ENCODE measurements around the gene SH2D1A. TPM values are rescaled to one million over a fixed set of nuclear protein-coding genes. Genes with fewer than 3 reads are reported as not detected.
"Not testable (repeated sequence)": the region's sequence is repeated elsewhere in the genome, so short reads cannot be mapped to it uniquely, and the experiment has no call there.

The SH2D1A gene
- total and polyA plus RNA-seq, 4 donors = 0.51 to 2.8 (median 0.70) TPM

GRCh38 chrX:124401696-124402095, 55.3 kb downstream of the SH2D1A start:
- 50 to 64% methylated on average over 2 of the region's 2 CpGs for WGBS, 2 donors
- Histone ChIP-seq H3K27ac (ENCODE audit: low read depth in 1 of 2, low read length in 2 of 2) (no peak overlapping the region), H3K9me3 (ENCODE audit: control insufficient read depth, low read length) (no peaks in the 10 kb centered on the region), H3K27me3 (ENCODE audit: control insufficient read depth in 1 of 2, insufficient read depth in 2 of 2, low read length in 1 of 2) (no peaks in the 10 kb centered on the region), H3K4me3 (ENCODE audit: low read length in 2 of 2) (no peak overlapping the region), H3K36me3 (ENCODE audit: control insufficient read depth in 1 of 2, insufficient read depth in 2 of 2, low read length in 1 of 2) (no peaks in the 10 kb centered on the region), H3K4me1 (ENCODE audit: control insufficient read depth in 1 of 2, insufficient read depth in 2 of 2, low read length in 2 of 2) (no peaks in the 10 kb centered on the region)
- DNase-seq (no peak), ATAC-seq (ENCODE audit: low FRiP score) (no peak)
- intact Hi-C loops (cut with DNase I) = no loop called here

DNA sequence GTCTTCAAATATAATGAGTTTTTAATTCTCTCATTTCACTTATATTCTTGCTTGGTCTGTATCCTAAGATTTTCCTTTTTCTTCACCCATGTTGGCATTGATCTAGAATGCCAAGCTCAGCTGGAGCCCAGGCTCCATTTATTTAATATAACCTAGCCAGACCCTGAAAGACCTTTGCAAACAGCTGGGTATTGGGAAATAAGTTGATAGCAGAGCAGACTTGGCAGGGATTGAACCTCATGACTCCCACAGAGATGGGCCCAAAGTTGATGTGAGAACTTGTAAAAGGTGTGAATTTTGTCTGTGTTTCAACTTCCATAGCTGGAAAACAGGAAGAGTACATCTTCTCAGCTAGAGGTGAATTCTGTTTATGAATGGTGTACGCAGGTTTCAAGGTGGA, 59.5 kb downstream of the SH2D1A start:
- Histone ChIP-seq H3K9me3 (ENCODE audit: control insufficient read depth, low read length) (no peaks in the 10 kb centered on the region), H3K27me3 (ENCODE audit: control insufficient read depth in 1 of 2, insufficient read depth in 2 of 2, low read length in 1 of 2) (no peaks in the 10 kb centered on the region), H3K27ac (ENCODE audit: low read depth in 1 of 2, low read length in 2 of 2) (no peak overlapping the region), H3K4me1 (ENCODE audit: control insufficient read depth in 1 of 2, insufficient read depth in 2 of 2, low read length in 2 of 2) (no peaks in the 10 kb centered on the region), H3K36me3 (ENCODE audit: control insufficient read depth in 1 of 2, insufficient read depth in 2 of 2, low read length in 1 of 2) (no peaks in the 10 kb centered on the region), H3K4me3 (ENCODE audit: low read length in 2 of 2) (no peak overlapping the region)
- ATAC-seq (ENCODE audit: low FRiP score) (no peak), DNase-seq (no peak)
- 93 to 95% methylated on average over 1 of the region's 1 CpG for WGBS, 2 donors
- intact Hi-C loops (cut with DNase I) = no loop called here

DNA sequence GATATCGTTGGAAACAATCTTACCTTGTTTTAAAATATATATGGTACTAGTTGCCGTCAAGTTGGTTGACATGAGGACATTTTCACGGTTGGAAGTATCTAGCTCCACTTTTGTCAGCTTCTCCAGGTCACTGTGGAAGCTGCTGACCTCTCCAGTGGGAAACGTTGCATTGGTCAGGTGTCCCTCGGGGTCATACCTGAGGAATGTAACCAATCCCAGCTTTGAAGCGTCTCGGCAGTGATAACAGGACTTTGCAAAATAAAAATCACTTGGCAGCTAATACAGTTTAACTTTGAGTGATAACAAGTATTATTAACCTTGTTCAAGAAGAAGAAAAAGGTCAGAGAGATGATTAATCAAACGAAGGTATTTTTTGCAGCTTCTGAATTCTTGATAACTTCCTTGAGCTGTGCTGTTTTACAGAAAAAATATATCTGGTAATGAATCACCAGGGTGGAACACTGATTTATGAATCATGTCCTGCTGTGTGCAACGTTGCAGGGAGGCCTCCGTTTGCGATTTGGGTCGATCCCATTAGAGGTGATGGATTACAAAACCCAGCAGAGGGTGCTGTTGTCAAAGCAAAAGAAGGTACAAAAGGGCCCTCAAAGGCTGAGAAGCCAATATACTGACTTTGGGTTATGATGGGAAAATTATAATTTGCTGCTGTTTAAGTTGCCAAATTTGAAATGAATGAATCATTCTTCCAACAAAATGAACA, 60.1 kb downstream of the SH2D1A start:
- Histone ChIP-seq H3K27me3 (ENCODE audit: control insufficient read depth in 1 of 2, insufficient read depth in 2 of 2, low read length in 1 of 2) (no peaks in the 10 kb centered on the region), H3K36me3 (ENCODE audit: control insufficient read depth in 1 of 2, insufficient read depth in 2 of 2, low read length in 1 of 2) (no peaks in the 10 kb centered on the region), H3K4me3 (ENCODE audit: low read length in 2 of 2) (no peak overlapping the region), H3K27ac (ENCODE audit: low read depth in 1 of 2, low read length in 2 of 2) (no peak overlapping the region), H3K9me3 (ENCODE audit: control insufficient read depth, low read length) (no peaks in the 10 kb centered on the region), H3K4me1 (ENCODE audit: control insufficient read depth in 1 of 2, insufficient read depth in 2 of 2, low read length in 2 of 2) (no peaks in the 10 kb centered on the region)
- 26 to 33% methylated on average over 12 of the region's 12 CpGs for WGBS, 2 donors
- intact Hi-C loops (cut with DNase I) = no loop called here
- no peak for DNase-seq
- ATAC-seq (ENCODE audit: low FRiP score) = peak; percentile 65

DNA sequence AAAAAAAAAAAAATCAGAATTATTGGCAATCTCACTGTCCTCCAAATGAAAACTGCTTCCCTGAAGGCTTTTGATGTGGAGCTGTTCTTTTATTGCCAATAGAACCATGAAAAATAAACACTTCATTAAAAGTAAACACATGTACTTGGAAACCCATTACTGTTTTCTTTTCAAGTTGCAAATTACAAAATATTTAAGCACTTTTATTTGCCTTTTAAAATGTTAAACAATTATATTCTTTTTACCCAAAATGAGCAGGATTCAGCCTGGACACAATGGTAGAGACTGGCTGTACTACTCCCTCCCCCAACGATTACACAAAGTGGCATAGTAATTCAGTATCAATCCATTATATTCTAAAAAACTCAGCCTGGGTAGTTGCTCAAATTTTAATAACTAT, 60.9 kb downstream of the SH2D1A start:
- no peaks in the 10 kb centered on the region for H3K9me3 ChIP-seq (ENCODE audit: control insufficient read depth, low read length)
- intact Hi-C loops (cut with DNase I) = no loop called here
- no peak overlapping the region for H3K27ac ChIP-seq (ENCODE audit: low read depth in 1 of 2, low read length in 2 of 2)
- no peak for ATAC-seq (ENCODE audit: low FRiP score)
- H3K27me3 ChIP-seq (ENCODE audit: control insufficient read depth in 1 of 2, insufficient read depth in 2 of 2, low read length in 1 of 2) = no peaks in the 10 kb centered on the region
- no peaks in the 10 kb centered on the region for H3K36me3 ChIP-seq (ENCODE audit: control insufficient read depth in 1 of 2, insufficient read depth in 2 of 2, low read length in 1 of 2)
- 33 to 53% methylated on average over 1 of the region's 1 CpG for WGBS, 2 donors
- no peak overlapping the region for H3K4me3 ChIP-seq (ENCODE audit: low read length in 2 of 2)
- no peak for DNase-seq
- H3K4me1 ChIP-seq (ENCODE audit: control insufficient read depth in 1 of 2, insufficient read depth in 2 of 2, low read length in 2 of 2) = no peaks in the 10 kb centered on the region

DNA sequence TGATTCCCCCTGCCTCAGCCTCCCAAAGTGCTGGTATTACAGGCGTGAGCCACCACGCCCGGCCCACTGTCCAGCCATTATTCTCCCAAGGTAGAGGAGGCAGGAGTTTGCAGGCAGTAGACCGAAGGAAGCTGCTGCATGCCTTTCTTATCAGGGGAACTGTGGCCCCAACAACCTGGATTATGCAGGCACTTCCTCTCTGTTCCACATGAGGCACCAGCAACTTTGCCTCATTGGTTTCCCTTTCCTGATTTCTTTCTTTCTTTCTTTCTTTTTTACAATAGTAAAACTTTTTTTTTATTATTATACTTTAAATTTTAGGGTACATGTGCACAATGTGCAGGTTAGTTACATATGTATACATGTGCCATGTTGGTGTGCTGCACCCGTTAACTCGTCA, 62.0 kb downstream of the SH2D1A start:
- intact Hi-C loops (cut with DNase I); H3K27me3 ChIP-seq (ENCODE audit: control insufficient read depth in 1 of 2, insufficient read depth in 2 of 2, low read length in 1 of 2); H3K27ac ChIP-seq (ENCODE audit: low read depth in 1 of 2, low read length in 2 of 2); H3K9me3 ChIP-seq (ENCODE audit: control insufficient read depth, low read length); ATAC-seq (ENCODE audit: low FRiP score); H3K36me3 ChIP-seq (ENCODE audit: control insufficient read depth in 1 of 2, insufficient read depth in 2 of 2, low read length in 1 of 2); H3K4me3 ChIP-seq (ENCODE audit: low read length in 2 of 2); H3K4me1 ChIP-seq (ENCODE audit: control insufficient read depth in 1 of 2, insufficient read depth in 2 of 2, low read length in 2 of 2); DNase-seq: not testable (repeated sequence)
- WGBS, 2 donors = 73 to 86% methylated on average over 4 of the region's 6 CpGs

GRCh38 chrX:124413244-124413643, 66.9 kb downstream of the SH2D1A start:
- no peaks in the 10 kb centered on the region for H3K9me3 ChIP-seq (ENCODE audit: control insufficient read depth, low read length)
- 76 to 82% methylated on average over 6 of the region's 6 CpGs for WGBS, 2 donors

GRCh38 chrX:124414281-124414680, 67.9 kb downstream of the SH2D1A start:
- intact Hi-C loops (cut with DNase I) = no loop called here
- H3K9me3 ChIP-seq (ENCODE audit: control insufficient read depth, low read length) = no peaks in the 10 kb centered on the region
- H3K4me3 ChIP-seq (ENCODE audit: low read length in 2 of 2) = no peak overlapping the region
- no peaks in the 10 kb centered on the region for H3K27me3 ChIP-seq (ENCODE audit: control insufficient read depth in 1 of 2, insufficient read depth in 2 of 2, low read length in 1 of 2)
- no peak for ATAC-seq (ENCODE audit: low FRiP score)
- WGBS, 2 donors = 57 to 82% methylated on average over 5 of the region's 5 CpGs
- H3K4me1 ChIP-seq (ENCODE audit: control insufficient read depth in 1 of 2, insufficient read depth in 2 of 2, low read length in 2 of 2) = no peaks in the 10 kb centered on the region
- DNase-seq = no peak
- no peaks in the 10 kb centered on the region for H3K36me3 ChIP-seq (ENCODE audit: control insufficient read depth in 1 of 2, insufficient read depth in 2 of 2, low read length in 1 of 2)
- no peak overlapping the region for H3K27ac ChIP-seq (ENCODE audit: low read depth in 1 of 2, low read length in 2 of 2)

More at GRCh38 chrX:124413244-124413643, 66.9 kb downstream of the SH2D1A start:
- H3K4me1 ChIP-seq (ENCODE audit: control insufficient read depth in 1 of 2, insufficient read depth in 2 of 2, low read length in 2 of 2) = no peaks in the 10 kb centered on the region
- intact Hi-C loops (cut with DNase I) = no loop called here
- H3K27ac ChIP-seq (ENCODE audit: low read depth in 1 of 2, low read length in 2 of 2) = no peak overlapping the region
- no peaks in the 10 kb centered on the region for H3K27me3 ChIP-seq (ENCODE audit: control insufficient read depth in 1 of 2, insufficient read depth in 2 of 2, low read length in 1 of 2)
- H3K36me3 ChIP-seq (ENCODE audit: control insufficient read depth in 1 of 2, insufficient read depth in 2 of 2, low read length in 1 of 2) = no peaks in the 10 kb centered on the region
- no peak overlapping the region for H3K4me3 ChIP-seq (ENCODE audit: low read length in 2 of 2)
- DNase-seq = no peak
- ATAC-seq (ENCODE audit: low FRiP score) = no peak

- no peak for ATAC-seq (ENCODE audit: low FRiP score)
- intact Hi-C loops (cut with DNase I) = no loop called here
- no peak for DNase-seq
- Histone ChIP-seq H3K36me3 (ENCODE audit: control insufficient read depth in 1 of 2, insufficient read depth in 2 of 2, low read length in 1 of 2) (no peaks in the 10 kb centered on the region), H3K4me3 (ENCODE audit: low read length in 2 of 2) (no peak overlapping the region), H3K27ac (ENCODE audit: low read depth in 1 of 2, low read length in 2 of 2) (no peak overlapping the region), H3K4me1 (ENCODE audit: control insufficient read depth in 1 of 2, insufficient read depth in 2 of 2, low read length in 2 of 2) (no peaks in the 10 kb centered on the region), H3K27me3 (ENCODE audit: control insufficient read depth in 1 of 2, insufficient read depth in 2 of 2, low read length in 1 of 2) (no peaks in the 10 kb centered on the region), H3K9me3 (ENCODE audit: control insufficient read depth, low read length) (no peaks in the 10 kb centered on the region)
- 62 to 86% methylated on average over 5 of the region's 5 CpGs for WGBS, 2 donors
Observed at GRCh38 chrX:124415115-124415800, 68.9 kb downstream of the SH2D1A start.

Data from aorta (tissue), 5 donors.